ENCODE measurements around the gene FOXI2.

Gene FOXI2

DNA sequence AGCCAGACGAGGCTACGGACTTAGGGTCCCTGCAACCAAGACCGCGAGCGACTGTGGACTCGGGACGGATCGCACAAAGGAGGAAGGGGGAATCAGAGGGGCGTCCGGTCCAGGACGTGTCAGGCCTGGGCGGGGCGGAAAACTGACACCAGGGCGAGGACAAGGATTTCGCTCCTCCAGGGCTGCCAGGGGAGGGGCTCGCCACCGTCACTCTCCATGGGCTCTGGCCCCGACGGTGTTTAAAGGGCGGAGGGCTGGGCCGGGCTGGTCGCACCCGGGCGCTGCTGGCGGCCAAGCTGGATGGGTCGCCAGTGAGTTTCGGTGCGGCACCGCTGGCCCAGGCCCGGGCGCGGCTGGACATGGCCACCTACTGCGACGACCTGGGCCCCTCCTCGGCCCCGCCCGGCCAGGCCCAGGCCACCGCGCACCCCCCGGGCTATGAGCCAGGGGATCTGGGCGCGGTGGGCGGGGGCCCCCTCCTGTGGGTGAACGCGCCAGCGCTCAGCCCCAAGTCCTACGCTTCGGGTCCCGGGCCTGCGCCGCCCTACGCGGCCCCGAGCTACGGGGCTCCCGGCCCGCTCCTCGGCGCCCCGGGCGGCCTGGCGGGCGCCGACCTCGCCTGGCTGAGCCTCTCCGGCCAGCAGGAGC, at the start of gene FOXI2:
TSS of gene FOXI2 (plus strand) at position 271 of the 648 bp plus-strand sequence. CDS start at position 360, 89 bp downstream.
- no peak for DNase-seq

GRCh38 chr10:127687548-127687947, 49.4 kb upstream of the FOXI2 start:
- DNase-seq = no peak

DNA sequence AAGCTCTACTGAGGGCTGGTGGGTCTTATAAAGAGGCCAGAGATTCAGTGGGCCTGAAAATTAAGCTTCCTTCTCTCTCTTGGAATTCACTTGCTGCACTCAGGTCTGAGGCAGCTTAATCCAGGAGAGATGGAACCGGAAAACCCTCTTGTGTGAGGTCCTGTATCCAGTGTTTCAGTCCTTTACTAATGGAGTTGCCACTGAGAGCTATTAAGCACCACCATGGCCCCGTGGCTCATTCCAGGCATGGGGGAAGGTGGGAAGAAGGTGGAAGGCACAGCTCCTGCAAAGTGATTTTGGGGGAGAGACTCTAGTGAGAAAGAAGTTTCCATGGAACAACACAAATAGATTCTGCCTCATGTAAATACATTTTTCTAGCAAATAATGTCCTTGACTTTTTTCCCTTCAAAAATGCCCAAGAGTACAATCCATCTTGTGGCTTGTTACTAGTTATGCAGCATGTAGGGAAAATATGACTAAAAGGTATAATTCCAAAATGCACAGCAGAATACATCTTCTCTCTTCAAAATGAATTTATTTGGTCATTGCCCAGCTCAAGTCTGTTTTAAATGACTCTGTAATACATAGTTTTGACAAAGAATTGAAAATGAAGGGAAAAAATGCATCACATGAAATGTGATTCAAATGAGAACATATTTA, 46.7 kb upstream of the FOXI2 start:
- no peak for DNase-seq

DNA sequence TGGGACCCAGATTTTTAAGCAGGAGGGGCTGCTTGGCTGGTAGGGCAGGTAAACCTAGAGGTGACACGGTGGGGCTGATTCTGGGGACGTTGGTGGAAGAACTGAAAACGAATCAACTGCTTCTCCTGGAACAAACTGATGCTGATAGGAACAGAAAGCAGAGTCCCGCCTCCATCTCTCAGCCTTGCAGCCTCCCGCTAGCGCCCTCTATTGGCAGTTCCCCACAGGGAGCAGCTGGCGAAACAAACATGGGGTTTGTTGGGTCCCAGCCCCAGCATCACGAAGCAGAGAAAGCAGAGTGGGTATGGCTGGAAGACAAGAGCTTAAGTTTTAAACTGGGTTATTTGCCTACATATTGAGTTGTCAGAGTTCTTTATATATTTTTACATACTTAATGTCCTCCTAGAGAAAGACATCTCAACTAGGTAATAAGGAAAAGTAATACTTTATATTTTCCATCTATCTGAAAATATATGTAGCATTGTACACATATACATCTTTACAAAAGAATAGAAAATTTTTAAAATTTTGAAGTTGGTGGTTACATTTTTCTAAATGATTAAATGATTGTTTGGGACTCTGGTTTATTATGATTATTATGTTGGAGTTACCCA, 42.3 kb upstream of the FOXI2 start:
- peak; percentile 36 to 51 for DNase-seq

- DNase-seq = no peak
These were observed 41.6 kb upstream of the FOXI2 start for GRCh38 chr10:127695431-127695830.

GRCh38 chr10:127698886-127699285, 38.1 kb upstream of the FOXI2 start:
- DNase-seq = no peak

GRCh38 chr10:127699311-127699710, 37.7 kb upstream of the FOXI2 start:
- no peak for DNase-seq

DNA sequence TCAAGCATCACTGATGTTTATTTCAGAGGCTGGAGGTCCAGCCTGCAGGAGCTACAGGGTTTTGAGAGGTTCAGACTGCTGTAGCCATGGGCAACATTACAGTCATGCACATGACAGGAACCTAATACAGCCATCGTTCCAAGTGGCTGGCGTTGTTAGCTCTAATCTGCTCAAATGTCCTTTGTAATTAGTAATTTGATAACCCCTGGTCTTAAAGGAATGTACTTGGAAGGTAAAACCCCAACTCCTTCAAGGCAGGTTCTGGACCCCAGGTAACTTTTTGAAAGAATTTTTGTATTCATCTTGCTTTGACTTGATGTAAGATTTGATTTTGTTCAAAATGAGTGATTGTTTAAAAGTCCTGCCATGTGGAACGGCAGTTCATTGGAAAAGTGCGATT, 34.7 kb upstream of the FOXI2 start:
- no peak for DNase-seq

DNA sequence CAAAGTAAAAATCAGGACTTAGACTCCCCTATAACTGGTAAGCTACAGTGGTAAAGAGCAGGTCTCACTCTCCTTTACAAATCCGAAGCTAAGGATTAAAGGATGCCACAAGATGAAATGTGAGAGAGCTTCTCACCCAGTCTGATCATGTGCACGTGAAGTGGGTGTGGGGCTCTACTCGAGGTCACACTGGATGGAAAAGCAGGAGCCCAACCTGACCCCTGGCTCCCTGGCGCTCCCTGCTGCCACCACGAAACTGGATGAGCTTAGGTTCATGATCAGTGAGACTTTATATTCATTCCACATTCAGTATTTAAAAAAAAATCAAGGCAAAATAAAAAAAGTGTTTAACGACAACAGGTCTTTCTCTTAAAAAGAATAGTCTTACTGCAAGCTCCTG, 21.7 kb upstream of the FOXI2 start:
- DNase-seq = no peak

DNA sequence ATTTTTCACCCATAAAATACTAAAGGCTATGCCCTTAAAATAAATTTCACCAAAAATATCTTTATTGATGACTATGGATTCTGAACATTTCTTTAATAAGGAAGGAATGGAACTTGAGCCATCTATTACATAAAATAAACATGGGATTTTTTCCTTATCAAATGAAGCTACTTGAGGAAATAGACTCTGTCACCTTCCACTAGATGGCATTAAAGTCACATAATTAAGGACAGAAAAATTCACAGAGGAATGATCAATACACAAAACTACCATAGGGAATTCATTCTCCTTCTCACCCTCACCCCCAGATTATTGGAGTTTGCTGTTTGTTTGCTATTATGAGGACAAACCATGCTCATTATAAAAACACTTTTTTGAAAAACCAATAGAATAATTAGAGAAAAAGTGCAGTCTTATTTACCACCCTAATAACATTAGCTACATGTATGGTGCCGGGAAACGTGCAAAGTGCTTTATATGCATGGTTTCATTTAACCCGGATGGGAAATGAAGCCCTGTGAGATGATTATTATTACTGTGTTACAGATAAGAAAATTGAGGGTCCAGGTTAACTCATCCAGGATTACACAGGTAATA, 21.1 kb upstream of the FOXI2 start:
- no peak for DNase-seq

DNA sequence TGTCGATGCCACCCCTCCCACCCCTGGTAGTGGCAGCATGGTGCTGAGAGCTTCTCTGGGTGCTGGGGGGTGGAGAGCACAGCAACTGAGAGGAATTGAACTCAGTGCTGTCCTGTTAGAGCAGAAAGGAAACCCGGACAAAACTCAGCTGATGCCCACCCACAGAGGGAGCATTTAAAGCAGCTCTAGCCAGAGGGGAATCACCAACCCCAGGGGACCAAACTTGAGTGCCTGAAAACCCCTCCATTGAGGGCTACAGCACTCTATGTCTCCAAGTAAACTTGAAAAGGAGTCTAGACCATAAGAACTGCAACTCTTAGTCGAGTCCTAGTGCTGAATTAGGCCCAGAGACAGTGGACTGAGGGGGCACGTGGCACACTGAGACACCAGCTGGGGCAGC, 16.8 kb upstream of the FOXI2 start:
- no peak for DNase-seq

DNA sequence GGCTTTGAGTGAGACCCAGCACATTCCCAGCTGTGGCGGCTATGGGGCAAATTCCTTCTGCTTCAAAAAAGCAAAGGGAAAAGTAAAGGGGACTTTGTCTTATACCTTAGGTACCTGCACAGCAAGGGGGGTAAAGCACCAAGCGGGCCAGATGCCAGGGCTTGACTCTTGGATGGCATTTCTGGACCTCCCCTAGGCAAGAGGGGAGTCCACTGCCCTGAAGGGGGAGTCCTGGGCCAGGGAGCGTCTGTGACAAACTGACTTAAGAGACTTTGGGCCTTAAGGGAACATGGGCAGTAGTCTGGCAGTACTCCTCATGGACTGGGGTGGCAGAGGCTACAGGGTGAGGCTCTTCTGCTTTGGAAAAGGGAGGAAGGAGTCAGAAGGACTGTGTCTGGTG, 16.1 kb upstream of the FOXI2 start:
- no peak for DNase-seq

GRCh38 chr10:127734753-127735152, 2.2 kb upstream of the FOXI2 start:
- no peak for DNase-seq

DNA sequence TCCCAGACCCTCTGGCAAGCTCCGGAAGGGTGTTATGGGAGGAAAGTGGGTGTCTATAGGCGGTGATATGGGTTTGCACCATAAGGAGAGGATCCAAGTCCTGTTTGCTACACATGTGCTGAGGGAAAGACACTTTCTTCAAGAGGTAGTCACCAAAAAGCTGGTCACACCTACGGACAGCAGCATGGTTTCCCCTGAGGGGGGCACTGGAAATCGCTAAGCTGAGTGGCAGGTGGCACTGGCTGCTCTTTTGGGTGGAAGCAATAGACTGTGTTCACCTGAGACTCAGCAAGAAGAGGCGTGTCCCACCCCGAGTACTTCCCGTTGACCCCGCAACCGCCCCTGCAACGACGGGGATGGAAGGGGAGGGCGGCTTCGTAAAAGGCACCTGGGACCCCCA, 1.8 kb upstream of the FOXI2 start:
- no peak for DNase-seq

GRCh38 chr10:127735723-127736221, 1.2 kb upstream of the FOXI2 start:
- DNase-seq = no peak

- DNase-seq = no peak
These were observed 617 bp upstream of the FOXI2 start for GRCh38 chr10:127736222-127736914.

- no peak for DNase-seq
These were observed 852 bp downstream of the FOXI2 start for GRCh38 chr10:127737563-127738511.

DNA sequence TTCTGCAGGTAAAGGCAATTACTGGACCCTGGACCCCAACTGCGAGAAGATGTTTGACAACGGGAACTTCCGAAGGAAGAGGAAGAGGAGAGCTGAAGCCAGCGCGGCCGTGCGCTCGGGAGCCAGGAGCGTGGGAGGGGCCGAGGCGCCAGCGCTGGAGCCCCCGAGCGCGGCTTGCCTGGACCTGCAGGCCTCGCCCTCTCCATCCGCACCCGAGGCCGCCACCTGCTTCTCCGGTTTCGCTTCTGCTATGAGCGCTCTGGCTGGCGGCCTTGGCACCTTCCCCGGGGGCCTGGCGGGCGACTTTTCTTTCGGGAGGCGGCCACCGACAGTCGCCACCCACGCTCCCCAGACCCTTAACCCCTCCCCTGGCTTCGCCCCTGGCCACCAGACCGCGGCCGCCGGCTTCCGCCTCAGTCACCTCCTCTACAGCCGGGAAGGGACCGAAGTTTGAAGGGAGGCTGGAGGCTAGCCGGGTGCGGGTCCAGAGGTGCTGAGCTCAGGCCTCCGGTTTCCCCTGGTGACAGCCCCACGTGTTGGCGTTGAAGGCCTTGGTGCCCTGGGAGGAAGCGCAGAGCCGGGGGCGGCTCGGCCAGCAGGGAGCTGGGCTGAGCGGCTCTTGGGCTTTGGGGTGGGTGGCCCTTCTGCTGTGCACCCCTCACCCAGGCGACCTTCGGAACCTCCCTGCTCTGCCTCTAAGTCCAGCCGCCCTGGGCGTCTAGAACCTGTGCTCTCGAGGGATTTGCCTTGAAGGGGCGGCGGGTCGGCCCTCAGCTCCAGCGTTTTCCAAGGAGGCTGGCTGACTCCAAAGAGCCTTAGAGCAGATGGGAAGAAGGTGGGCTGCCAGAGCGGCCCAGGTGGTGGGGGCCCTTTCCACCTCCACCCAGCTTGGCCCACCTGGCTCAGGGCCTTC, 1.8 kb downstream of the FOXI2 start:
- DNase-seq = no peak

- DNase-seq = no peak
These were observed 2.9 kb downstream of the FOXI2 start for GRCh38 chr10:127739908-127740307.

- DNase-seq = no peak
These were observed 3.6 kb downstream of the FOXI2 start for GRCh38 chr10:127740596-127740995.

DNA sequence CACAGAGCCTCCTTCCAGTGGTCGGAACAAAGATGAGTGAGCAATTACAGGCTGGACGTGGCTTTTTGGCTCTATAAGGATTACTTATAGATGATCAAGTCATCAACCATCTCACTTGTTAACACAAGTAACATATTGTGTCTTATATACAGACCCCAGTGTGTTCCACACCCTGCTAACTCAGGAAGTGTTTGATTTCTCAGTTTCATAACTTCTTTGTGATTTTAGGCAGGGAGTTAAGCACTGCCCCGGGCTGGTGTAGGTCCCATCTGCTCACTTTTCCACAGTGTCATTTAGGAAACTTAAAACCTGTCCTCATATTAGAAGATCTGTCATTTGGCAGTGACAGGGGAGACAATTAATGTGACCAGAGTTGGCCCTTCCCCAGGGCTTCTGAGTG, 6.2 kb downstream of the FOXI2 start:
- DNase-seq = no peak

Data from stimulated activated CD4-positive, alpha-beta T cell treated with anti-CD3 and anti-CD28 coated beads, Interleukin-2, amount 100 ng/mL, for 48 hours (primary cell).